ENCODE data around the gene TOX3.

TOX3 gene

DNA sequence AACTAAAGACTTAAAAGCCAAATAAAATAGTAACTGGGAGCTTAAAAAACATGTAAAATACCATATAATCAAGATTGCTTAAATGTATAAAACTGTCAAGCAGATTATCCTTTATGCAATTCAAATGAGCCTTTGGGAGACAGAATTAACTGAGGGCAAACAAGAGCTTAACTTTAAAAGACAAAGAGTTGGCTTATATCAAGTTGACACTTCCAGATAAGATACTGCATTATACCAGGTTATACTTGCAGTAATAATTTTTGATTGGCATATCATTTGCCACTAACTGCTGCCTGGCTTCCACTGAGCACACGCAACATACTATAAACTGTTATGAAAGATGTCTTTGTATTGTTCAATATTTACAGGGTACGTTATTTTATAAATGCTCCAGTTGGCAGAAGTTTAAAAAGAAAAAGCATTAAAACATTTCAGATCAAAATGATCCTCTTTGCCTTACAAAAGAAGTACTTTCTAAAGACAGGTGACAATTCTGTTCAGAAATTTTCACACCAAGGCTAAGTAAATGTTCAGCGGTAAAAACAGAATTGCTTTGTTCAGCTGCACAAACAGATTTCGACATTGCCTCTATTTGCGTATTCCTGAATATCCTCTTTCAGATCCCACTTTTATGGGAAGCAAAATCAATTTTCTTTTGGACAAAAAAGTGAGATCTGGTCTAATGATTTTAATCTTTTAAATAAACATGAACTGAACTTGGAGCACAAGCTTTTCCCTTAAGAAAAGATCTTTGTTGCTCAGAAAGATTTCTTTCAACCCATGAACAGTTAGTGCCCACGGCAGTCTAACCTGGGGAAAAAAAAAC, 50.7 kb downstream of the TOX3 start:
- TF ChIP-seq, protein P1, sequence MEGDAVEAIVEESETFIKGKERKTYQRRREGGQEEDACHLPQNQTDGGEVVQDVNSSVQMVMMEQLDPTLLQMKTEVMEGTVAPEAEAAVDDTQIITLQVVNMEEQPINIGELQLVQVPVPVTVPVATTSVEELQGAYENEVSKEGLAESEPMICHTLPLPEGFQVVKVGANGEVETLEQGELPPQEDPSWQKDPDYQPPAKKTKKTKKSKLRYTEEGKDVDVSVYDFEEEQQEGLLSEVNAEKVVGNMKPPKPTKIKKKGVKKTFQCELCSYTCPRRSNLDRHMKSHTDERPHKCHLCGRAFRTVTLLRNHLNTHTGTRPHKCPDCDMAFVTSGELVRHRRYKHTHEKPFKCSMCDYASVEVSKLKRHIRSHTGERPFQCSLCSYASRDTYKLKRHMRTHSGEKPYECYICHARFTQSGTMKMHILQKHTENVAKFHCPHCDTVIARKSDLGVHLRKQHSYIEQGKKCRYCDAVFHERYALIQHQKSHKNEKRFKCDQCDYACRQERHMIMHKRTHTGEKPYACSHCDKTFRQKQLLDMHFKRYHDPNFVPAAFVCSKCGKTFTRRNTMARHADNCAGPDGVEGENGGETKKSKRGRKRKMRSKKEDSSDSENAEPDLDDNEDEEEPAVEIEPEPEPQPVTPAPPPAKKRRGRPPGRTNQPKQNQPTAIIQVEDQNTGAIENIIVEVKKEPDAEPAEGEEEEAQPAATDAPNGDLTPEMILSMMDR (IDR thresholded peaks at IDR 0.05; ENCODE audit: insufficient read depth, low read length, poor library complexity, severe bottlenecking), result no peak
- H3K4me3 ChIP-seq (replicated peaks; ENCODE audit: low read depth, low read length), result no peak overlapping the region
- DNase-seq (ENCODE audit: extremely low read depth, insufficient read length), result no peak

DNA sequence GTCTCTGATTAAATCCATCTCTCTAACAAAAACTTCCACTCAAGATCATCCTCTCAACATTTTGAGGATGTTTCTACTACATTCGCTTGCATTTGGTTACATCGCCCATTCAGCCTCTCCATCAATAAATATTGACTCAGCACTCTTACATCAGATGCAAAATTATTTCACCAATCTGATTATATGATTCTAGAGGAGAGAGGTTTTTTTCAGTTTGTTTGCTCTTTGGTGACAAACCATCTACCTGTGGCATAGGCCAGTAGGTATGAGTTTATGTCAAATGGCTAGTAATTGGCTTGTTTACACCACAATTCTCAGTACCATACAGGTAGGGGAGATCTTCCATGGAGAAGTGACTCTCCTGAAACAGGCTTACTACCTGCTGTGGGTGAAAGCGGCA, 52.3 kb downstream of the TOX3 start:
- TF ChIP-seq, protein P1 (IDR thresholded peaks at IDR 0.05; ENCODE audit: insufficient read depth, low read length, poor library complexity, severe bottlenecking), result no peak
- no peak overlapping the region for H3K4me3 ChIP-seq (replicated peaks; ENCODE audit: low read depth, low read length)
- no peak for DNase-seq (ENCODE audit: extremely low read depth, insufficient read length)

More for the DNA sequence above, 50.7 kb downstream of the TOX3 start:
- Histone ChIP-seq H3K27me3 (replicated peaks; ENCODE audit: control insufficient read depth, insufficient read depth, low read length) (no peaks in the 10 kb centered on the region), H3K36me3 (ENCODE audit: control insufficient read depth, insufficient read depth, low read length) (no peaks in the 10 kb centered on the region)

DNA sequence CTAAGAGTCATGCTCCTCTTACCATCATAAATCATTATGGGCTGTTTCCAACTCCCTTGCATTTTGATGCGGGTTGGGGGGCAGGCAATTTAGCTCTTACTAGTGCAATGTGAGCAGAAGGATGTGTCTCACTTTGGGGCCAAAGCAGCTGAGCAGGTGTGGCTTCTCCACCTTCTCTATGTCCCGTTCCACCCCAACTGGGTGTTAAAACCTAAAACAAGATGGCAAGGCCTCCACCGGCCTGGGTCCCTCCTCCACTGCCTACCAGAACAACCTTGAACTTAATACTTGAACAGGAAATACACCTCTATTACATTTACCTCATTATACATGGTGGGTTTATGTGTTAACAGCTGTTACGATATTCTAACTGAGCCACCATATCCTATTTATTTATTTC, 52.8 kb downstream of the TOX3 start:
- no peak overlapping the region for H3K4me3 ChIP-seq (replicated peaks; ENCODE audit: low read depth, low read length)
- DNase-seq (ENCODE audit: extremely low read depth, insufficient read length), result no peak
- no peaks in the 10 kb centered on the region for H3K27me3 ChIP-seq (replicated peaks; ENCODE audit: control insufficient read depth, insufficient read depth, low read length)
- H3K36me3 ChIP-seq (ENCODE audit: control insufficient read depth, insufficient read depth, low read length), result no peaks in the 10 kb centered on the region
- TF ChIP-seq, protein P1 (IDR thresholded peaks at IDR 0.05; ENCODE audit: insufficient read depth, low read length, poor library complexity, severe bottlenecking), result no peak

More for the DNA sequence above, 52.3 kb downstream of the TOX3 start:
- H3K27me3 ChIP-seq (replicated peaks; ENCODE audit: control insufficient read depth, insufficient read depth, low read length), result no peaks in the 10 kb centered on the region
- no peaks in the 10 kb centered on the region for H3K36me3 ChIP-seq (ENCODE audit: control insufficient read depth, insufficient read depth, low read length)

DNA sequence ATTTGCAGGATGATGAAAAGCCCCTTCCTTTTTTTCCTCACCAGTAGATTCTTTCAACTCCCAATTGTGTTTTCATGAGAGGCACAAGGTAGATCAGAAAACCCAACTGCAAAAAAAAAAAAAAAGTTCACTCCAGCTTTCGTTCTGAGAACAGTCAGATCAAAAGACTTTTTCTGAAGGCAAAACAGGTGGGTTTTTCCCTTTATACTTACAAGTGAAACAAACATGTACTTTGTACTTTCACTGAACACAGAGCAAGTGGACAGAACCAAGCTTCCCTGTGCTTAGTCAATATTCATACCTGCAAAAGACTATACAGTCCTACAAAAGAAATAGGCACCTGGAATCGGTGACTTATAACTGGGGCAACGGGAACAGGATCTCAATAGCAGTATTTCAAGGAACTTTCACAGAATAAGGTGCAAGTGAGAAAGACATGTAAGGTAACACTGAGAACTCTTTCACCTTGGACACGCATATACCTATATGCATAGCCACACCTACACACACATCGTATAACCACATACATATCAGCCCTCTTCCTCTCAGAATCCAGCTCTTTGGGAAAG, 54.1 kb downstream of the TOX3 start:
- TF ChIP-seq, protein P1 (IDR thresholded peaks at IDR 0.05; ENCODE audit: insufficient read depth, low read length, poor library complexity, severe bottlenecking), result no peak
- Histone ChIP-seq H3K4me3 (replicated peaks; ENCODE audit: low read depth, low read length) (no peak overlapping the region), H3K27me3 (replicated peaks; ENCODE audit: control insufficient read depth, insufficient read depth, low read length) (no peaks in the 10 kb centered on the region), H3K36me3 (ENCODE audit: control insufficient read depth, insufficient read depth, low read length) (no peaks in the 10 kb centered on the region)
- no peak for DNase-seq (ENCODE audit: extremely low read depth, insufficient read length)

DNA sequence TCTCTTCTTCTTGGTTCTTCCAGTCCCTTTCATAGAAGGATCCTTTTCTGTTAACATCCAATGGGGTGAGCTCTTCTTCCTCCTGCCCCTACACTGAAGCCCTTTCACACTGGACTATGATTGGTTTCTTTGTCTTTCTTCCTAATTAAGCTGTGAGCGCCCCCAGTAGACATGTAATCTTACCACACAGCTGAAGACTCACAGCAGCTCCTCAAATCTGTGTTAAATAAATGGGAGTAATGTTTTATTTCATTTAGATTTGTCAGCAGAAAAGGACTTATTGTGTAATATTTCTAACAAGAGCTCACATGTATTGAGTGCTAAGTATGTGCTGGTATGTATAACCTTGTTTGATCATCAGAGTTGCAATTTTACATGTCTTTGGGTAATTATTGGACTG, 55.7 kb downstream of the TOX3 start:
- Histone ChIP-seq H3K27me3 (replicated peaks; ENCODE audit: control insufficient read depth, insufficient read depth, low read length) (no peaks in the 10 kb centered on the region), H3K4me3 (replicated peaks; ENCODE audit: low read depth, low read length) (no peak overlapping the region), H3K36me3 (ENCODE audit: control insufficient read depth, insufficient read depth, low read length) (no peaks in the 10 kb centered on the region)
- DNase-seq (ENCODE audit: extremely low read depth, insufficient read length), result no peak
- TF ChIP-seq, protein P1 (IDR thresholded peaks at IDR 0.05; ENCODE audit: insufficient read depth, low read length, poor library complexity, severe bottlenecking), result no peak

All from GM06990 (cell line).